KG1 (cell line): ENCODE measurements around the gene KCNAB2.

ENCODE experiments used
- DNase-seq: peaks from one replicate; lab custom pipeline; 2025; lab: John Stamatoyannopoulos, UW

KCNAB2 gene

DNA sequence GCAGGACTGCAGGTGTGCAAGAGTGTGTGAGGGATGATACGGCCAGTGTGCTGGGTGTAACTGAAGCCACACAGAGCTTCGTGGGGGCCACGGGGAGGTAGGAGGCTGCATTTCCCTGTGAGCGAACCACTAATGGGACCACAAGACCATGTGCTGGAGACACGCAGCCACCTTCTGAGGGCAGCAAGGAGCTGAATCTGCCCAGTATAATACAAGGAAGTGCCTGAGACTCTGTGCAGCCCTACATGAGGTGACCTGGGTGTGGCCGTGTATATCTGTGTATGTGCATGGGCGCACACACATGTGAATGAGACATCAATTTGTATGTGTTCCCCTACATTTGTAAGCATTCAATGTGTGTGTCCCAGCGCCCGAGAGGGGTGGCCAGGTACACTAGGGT, 83.6 kb downstream of the KCNAB2 start:
- DNase-seq, result no peak

DNA sequence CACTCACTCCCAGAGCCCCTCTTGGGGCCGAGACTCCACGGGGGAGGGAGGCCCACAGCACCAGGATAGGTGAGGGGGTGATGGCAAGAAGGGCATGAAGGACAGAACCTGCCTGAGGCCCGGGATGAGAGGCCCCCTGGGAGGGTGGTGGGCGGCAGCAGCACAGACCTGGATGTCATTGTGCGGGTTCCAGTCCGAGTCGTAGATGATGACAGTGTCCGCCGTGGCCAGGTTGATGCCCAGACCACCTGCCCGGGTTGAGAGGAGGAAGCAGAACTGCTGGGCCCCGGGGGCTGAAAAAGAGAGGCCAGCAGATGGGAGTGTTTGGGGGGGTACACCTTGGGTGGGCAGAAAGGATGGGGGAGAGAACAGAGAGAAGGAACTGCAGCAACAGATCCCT, 84.3 kb downstream of the KCNAB2 start:
- no peak for DNase-seq

DNA sequence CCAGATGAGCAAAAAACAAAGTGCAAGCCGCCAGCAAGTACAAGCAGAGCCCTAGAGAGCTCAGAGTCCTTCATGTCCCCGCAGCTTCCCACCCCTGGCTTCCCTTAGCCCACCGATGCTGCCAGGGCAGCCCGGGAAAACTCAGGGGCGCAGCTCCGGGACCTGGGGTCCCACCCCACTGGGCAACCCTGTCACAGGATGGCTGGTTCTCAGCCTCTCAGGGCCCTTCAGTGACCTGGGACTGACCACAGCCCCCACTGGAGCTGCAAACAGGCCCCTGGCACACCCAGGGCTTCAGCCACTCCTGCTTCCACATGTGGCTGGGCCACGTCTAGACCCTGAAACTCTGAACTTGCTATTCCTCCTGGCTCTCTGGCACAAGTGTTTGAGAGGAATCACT, 84.9 kb downstream of the KCNAB2 start:
- no peak for DNase-seq

DNA sequence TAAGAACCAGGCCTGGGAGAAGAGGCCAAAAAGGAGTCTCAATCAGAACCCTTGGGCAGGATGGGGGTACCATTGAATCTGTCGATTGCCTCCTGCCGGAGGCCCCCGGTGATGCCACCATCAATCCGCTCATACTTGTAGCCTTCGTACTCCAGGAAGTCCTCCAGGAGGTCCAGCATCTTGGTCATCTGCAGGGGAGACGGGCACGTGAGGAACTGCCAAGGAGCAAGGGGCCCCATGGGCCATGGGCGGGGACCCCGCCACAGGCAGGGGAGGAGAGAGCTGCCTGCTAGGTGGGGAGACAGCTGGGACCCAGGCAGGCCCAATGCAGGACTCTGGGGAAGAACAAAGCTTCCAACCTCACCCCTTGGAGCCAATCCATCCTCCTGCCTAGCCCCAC, 85.9 kb downstream of the KCNAB2 start:
- DNase-seq, result no peak

DNA sequence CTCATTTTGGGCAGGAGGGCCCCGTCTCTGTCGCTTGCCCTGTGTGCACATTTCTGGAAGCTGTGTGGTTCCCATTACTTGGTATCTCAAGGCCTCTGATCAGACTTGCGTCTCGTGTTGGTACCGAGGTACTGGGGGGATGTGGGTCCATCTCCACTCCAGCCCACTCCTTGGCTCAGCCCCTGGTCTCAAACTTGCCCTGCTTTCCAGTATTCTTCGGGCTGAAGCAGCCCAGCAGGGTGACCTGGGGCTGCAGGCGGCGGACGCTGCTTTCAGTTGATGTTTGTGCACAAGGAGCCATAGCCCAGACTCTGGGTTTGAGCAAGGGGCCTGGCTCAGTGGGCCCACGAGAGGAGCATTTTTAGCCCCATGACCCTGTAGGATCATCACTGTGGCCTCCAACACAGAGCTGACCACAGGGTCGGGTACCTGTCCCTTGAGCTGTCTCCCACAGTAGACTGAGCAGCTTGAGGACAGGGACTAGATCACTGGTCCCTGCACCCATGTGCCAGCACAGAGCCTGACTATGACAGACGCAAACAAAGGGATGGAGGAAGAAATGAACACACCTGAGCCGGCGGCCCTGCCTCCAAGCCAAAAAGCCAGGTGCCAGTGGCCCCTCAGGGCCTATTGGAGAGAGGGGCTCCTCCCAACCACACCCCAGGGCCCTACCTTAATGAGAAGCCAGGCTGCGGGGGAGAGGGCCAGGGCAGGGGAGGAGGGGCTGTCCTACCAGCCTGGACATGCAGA, 87.6 kb downstream of the KCNAB2 start:
- DNase-seq, result no peak

DNA sequence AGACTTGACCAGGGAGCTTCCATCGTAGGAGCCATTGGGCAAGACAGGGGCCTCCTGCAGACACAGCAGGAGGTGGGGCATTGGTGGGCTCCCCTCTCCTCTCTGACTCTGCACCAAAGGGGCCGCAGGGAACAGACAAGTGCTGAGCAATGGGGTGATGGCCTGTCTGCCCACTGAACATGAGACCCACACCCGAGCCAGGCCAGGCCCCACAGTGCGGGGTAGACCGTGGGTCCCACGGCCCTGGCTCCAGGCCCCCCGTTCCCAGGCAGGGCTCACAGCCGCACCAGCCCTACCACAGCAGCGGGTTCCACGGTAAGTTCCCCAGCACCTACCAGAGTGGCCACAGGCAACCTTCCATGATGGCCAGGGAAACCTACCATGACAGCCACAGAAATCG, 88.5 kb downstream of the KCNAB2 start:
- DNase-seq, result no peak

DNA sequence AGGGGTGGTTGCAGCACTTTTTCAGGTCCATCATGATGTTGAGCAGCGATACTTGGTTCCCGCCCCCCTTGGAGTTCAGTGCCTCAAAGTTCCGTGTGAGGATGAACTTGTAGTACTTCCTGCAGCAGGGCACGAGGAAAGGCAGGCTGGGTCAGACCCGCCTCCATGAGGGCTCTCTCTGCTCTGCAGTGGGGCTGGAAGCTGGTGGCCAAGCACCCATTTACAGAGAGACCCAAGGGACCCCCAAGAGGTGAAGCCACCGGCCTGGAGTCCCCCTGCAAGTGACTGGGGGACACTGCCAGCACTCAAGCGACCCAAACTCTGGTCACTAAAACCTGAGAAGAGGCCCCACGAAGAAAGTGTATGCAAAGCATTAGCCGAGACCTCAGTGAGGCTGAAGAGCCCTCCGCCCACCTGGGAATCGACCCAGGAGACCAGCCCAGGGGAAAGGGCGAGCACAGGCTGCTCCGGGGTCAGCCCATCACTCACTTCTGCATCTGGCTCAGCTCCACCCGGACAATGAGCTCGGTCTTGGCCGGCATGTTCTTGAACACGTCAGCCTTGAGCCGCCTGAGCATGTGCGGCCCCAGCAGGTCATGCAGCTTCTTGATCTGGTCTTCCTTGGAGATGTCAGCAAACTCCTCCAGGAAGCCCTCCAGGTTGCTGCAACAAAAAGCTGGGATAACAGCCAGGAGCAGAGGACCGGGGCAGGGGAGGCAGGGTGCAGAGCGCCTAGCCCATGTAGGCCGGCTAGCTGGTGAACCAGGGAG, 89.2 kb downstream of the KCNAB2 start:
- no peak for DNase-seq

DNA sequence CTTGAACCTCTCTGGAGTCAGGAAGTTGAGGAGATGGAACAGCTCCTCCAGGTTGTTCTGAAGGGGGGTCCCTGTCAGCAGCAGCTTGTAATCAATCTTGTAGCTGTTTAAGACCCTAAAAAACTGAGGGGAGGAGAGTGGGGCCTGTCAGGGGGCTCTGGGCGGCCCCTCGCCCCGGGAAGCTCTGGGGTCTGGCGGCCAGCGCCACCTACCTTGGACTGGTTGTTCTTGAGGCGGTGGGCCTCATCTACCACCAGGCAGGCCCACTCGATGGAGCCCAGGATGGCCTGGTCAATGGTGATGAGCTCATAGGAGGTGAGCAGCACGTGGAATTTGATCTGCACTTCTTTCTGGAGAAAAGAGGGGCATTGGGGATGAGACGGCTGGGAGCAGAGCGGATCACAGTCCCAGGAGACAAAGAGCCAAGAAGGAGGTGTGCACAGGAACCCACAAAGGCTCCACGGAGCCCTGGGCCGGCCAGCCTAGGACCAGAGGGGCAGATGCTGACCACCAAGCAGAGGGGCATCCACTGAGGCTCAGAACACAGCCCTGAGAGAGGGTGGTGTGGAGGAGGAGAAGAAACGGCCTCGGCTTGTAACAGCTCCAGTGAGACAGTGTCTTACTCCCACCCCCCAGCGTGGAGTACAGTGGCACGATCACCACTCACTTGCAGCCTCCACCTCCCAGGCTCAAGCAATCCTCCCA, 91.0 kb downstream of the KCNAB2 start:
- no peak for DNase-seq

DNA sequence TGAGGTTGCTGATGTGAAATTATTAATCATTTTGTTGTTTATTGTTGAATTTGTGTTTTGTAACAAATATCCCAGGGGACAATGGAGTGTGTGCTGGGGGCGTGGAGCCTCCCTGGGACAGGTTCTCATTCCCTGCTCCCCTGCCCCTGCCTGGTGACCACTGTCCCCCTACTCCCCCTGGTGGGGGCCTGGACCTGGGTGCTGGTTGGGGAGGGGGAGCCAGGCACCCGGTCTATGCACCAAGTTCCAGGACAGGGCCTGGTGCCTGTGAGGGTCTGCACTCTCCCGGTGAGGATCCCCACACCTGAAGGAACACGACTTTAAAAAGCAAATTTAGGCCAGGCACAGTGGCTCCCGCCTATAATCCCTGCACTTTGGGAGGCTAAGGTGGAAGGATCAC, 92.1 kb downstream of the KCNAB2 start:
- DNase-seq, result no peak

DNA sequence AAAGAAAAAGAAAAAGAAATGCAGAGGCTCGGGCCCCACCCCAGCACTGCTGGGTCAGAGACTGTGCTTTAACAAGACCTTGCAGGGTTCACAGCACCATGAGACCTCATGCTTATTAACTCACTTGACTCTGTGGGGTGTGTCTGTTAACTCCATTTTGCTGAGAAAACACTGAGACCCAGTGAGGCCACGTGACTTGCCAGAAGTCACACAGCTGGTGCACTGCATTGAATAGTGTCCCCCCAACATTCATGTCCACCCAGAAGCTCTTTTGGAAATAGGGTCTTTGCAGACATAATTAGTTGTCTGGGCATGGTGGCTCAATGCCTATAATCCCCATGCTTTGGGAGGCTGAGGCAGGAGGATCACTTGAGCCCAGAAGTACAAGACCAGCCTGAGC, 94.7 kb downstream of the KCNAB2 start:
- DNase-seq, result no peak

DNA sequence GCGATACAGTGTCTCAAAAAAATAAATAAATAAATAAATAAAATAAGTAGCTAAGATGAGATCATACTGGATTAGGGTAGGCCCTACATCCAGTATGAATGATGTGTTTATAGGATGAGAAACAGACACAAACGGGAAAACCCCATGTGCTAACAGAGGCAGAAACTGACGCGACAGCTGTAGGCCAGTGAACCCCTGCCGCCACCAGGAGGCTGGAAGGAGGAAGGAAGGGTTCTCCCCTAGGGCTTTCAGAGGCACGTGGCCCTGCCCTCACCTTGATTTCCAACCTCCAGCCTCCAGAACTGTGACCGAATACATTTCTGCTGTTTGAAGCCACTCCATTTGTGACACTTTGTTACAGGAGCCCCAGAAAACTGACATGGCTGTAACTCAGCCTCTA, 95.9 kb downstream of the KCNAB2 start:
- DNase-seq, result no peak

DNA sequence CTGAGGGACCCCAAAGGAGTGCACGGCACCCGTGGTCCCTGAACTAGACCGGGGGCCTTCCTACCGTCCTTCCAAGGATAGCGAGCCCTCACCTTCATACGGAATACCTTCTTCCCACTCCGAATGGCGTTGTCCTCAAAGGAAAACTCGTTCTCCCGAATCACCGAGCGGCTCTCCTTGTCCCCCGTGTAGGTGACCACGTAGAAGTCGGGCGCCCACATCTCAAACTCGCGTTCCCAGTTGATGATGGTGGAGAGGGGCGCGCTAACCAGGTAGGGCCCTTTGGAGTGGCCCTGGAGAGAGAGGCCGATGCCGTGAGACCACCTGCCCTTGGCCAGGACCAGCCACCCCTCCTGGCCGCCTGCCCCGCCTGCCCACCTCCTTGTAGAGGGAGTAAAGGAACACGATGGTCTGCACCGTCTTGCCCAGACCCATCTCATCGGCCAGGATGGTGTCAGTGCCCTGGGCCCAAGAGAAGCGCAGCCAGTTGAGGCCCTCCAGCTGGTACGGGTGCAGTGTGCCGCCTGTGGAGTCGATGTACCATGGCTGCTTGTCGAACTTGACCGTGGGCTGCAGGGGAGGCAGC, 96.4 kb downstream of the KCNAB2 start:
- no peak for DNase-seq

DNA sequence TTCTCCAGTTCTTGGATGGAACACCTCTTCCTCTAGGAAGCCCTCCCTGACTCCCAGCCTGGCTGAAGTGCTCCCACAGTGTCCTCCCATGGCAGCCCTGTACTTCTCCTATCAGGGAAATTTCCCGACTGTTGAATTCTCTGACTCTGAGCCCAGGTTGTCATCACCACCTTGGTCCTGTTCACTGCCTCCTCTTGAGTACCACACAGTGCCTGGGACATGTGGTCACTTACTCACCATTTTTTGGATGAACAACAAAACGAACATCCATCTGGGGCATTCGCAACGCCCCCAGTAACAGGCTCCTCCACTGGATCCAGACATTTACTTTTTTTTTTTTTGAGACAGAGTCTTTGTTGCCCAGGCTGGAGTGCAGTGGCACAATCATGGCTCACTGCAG, 97.0 kb downstream of the KCNAB2 start:
- no peak for DNase-seq

DNA sequence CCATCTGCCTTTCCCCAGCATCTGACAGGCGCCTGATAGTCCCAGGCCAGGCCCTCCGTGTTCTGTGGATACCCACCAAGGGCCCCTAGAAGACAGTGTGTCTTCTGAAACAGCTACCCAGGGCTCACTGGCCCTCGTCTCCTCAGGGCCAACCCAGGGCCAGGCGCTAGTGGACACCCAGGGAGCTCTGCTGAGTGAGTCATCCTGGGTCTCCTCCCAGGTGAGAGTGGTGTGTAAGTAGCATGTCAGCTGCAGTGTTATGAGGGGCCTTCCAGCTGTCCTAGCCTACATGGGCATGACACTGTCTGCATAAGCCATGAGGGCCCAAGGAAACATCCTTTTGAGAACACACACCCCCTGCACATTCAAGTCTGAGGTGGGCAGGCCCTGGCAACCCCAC, 97.7 kb downstream of the KCNAB2 start:
- DNase-seq, result no peak

DNA sequence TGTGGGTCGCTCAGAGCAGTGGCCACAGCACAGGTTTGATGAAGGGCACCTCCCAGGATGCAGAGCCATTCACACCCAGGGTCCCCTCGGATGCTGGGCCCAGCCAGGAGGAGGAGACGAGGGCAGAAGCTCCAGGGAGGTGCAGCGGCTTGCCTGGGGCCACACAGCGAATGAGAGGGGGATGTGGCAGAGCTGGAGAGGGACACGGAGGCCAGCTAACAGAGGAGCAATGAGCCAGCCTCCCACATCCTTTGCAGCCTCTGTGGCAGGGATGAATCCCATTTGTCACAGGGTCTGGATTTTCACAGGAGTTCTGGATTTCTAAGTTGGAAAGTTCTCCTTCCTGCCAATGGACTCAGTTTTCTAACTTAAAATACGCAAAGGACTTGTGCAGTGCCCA, 98.5 kb downstream of the KCNAB2 start:
- DNase-seq, result no peak

DNA sequence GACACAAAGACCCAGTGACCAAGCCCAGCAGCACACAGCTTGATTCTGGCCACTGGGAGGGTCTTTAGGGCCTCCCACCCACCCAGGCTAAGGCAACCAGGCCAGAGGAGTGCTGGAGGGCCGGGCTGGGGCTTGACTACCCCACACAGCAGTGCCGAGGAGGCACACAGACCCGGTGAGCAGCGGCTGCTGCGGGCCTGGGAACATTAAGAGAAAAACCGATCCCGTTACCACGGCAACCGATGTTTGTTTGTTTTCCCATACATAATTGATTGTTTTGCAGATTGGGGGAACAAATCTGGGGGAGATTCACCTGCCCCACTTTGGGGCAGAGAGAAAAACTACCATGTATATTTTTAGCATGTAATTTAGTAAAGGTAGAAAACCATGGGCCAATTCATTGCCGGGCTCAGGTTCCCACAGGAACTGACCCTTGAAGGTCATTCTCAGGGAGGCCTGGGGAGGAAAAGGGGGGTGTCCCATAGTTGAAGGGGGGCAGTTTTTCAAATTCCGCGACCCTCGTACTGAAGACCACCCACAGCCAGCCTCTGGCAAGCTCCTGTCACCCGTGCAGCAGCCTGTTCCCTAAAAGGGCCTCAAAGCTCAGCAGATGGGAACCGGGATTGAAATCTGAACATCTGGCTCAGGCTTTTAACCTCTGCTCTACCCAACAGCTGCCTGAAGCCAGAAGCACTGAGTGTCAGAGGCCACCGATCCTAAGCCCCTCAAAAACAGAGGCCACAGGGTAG, 99.1 kb downstream of the KCNAB2 start:
- no peak for DNase-seq

DNA sequence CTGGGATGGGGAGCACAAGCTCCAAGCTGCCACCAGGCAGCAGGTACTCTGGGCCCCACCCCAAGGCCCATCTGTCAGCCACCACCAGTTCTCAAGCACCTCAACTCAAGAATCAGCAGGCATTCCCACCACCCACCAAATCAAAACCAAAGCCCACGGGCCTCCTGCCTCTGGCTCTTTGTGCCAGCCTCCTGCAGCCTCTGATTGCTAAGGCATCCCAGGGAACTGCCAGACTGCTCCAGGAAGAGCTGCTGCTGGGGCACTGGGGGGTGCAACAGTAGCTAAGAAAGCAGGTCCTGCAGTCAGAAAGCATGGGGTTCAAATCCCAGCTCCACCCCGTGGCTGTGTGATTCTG, 99.7 kb downstream of the KCNAB2 start:
- no peak for DNase-seq

DNA sequence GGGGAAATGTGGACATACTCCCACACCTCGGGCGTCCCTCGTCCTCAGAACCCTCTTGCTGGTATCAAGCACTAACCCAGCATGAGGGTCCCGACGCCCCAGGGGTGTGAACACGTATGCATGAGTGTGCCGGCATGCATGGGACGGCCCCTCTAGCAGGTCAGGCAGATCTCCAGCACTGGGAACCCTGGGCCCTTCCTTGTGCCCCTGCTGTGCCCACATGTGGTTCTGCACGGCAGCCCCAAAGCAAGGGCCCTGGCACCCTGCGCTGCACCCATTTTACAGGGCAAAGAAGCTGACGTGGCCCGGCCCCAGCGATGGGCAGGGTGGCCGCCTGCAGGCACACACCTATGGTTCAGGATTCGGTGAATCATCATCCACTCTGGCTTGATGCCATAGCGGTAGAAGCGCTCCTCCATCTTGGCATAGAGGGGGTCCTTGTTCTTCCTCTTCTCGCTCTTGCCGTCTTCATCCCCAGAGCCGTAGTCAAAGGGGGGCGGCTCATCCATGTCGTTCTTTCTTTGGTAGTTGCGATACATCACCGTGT, 100.2 kb downstream of the KCNAB2 start:
- no peak for DNase-seq

DNA sequence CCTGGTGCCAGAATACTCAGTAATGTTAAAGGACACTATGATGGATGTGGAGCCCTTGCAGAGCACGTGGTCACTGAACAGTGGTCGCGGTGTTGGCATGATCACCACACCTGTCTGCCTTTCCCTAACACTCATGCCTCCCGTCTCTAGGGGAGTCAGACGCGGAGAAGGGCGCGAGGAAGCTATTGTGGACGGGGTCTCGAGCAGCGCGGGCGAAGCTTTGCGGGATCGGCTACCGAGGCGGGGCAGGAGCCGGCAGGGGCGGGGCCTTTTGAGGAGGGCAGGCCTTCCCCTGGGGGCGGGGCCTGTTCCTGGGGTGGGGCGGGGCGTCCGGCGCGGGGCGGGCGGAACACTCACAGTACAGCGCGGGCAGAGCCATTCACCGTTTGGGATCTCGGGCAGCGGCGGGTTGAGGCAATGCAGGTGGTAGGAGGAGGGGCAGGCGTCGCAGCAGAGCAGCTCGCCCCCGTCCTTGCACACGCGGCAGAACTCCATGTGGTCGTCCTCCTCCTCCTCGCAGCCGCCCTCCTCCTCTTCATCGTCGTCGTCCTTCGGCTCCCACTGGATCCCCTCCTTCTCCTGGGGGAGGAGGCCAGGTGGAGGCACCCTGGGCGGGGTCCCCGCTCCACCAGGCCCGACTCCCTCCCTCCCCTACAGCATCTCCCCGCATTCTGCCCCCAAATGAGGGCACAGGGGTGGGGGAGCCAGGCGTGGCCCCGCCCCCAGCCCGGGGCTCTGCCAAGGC, 103.0 kb downstream of the KCNAB2 start:
- DNase-seq, result no peak

DNA sequence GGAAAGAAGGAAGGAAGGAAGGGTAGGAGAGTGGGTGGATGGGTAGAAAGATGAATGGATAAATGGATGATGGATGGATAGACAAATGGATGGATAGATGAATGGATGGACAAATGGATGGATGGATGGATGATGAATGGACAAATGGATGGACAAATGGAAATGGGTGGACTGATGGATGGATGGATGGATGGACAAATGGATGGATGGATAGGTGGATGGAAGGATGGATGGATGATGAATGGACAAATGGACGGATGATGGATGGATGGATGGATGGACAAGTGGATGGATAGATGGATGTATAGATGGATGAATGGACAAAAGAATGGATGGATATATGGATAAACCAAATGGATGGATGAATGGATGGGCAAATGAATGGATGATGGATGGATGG, 103.9 kb downstream of the KCNAB2 start:
- DNase-seq, result no peak
